Measurements from ENCODE around the gene TMED9. TPM values are rescaled to one million over a fixed set of nuclear protein-coding genes. Genes with fewer than 3 reads are reported as not detected.
"Not testable (repeated sequence)": the region's sequence is repeated elsewhere in the genome, so short reads cannot be mapped to it uniquely, and the experiment has no call there.

The TMED9 gene
- 168 TPM for total RNA-seq
- long read RNA-seq, transcript TMED9-201 (5 exons, 1,473 nt) = major isoform, 145 of 149 reads
- long read RNA-seq, partial matches to known transcripts = 1 of 149 reads
- long read RNA-seq, other reads (novel, unspliced or antisense) = 3 of 149 reads

DNA sequence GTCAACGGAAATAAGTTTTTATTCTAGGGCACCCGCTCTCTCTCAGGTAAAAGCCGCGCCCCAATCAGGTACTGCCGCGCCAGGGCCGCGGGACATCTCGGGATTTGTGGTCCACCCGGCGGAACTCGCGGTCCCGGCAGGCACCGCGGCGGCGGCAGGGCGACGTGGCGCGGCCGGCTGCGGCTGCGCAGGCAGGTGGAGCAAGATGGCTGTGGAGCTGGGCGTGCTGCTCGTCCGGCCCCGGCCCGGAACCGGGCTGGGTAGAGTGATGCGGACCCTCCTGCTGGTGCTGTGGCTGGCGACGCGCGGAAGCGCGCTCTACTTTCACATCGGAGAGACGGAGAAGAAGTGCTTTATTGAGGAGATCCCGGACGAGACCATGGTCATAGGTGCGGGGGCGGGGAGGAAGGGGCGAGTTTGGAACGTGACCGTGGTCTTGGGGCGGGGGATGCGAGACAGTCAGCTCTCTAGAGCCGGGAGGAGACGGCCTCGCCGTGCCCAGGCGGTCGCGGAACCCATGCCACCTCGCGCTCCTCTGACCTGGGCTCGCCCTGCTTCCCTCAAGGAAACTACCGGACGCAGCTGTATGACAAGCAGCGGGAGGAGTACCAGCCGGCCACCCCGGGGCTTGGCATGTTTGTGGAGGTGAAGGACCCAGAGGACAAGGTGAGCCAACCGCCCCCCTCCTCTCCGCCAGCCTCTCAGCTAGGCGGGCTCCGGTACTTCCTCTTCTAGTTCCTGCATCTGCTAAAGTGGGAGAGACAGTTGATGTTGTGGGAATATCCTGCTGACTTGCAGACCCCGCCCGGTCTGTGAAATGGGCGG lies at the start of gene TMED9:
Gene TMED9, plus strand, starts transcription at position 194 of the 825 bp plus-strand sequence. Its CDS starts 12 bp downstream, at position 206.
- DNase-seq (ENCODE audit: low spot score) = peak; percentile 97

GRCh38 chr5:177542816-177543465 lies 49.1 kb upstream of the TMED9 start:
- DNase-seq (ENCODE audit: low spot score) = no peak

GRCh38 chr5:177545487-177546257 lies 46.3 kb upstream of the TMED9 start:
- DNase-seq (ENCODE audit: low spot score) = no peak

- DNase-seq (ENCODE audit: low spot score) = no peak
These were observed 45.7 kb upstream of the TMED9 start for GRCh38 chr5:177546258-177546741.

GRCh38 chr5:177547736-177548135 lies 44.3 kb upstream of the TMED9 start:
- DNase-seq (ENCODE audit: low spot score) = no peak

GRCh38 chr5:177548495-177548894 lies 43.5 kb upstream of the TMED9 start:
- DNase-seq (ENCODE audit: low spot score) = no peak

DNA sequence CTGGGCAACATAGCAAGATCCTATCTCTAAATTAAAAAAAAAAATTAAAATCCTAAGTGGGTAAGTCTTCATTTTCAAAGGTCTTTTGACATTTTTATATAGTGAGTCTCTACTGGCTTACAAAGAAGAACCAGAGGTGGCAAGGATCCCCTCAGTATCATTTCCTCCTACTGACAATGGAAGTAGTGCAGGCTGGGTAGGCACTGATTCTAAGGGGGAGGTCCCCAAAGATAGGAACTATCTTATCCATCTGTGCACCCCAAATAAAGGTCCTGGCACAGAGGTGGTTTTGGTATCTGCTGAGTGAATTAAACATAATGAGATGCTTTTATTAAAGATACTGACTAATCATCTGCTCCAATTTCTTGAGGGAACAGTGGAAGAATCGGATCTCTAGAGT lies 41.9 kb upstream of the TMED9 start:
- no peak for DNase-seq (ENCODE audit: low spot score)

DNA sequence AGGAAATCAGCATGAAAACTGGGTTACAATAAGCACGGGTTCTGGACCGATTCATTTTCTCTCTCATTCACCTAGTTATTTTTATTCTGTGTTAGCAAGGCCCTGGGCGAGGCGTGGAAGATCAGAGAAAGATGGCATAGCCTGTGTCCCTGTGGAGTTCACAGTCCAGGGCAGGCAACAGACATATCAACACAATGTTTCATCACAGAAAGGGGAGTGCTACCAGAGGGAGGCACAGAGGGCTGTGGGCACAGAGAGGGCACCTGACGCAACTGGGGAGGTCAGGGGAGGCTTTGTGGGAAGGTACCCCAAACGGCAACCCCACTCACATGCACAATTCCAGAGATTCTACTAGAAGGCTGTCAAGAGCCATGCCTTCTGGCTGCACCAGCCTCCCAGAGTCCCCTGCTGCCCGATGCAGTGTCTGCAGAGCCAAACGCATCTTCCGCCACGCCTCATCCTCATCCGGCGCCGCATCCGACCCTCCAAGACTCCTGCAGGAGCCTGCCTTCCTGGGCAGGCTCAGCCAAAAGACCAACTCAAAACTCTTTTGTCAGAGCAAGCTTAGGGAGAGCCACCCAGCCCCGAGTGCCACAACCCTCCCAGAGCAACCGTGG lies 39.1 kb upstream of the TMED9 start:
- DNase-seq (ENCODE audit: low spot score) = no peak

DNA sequence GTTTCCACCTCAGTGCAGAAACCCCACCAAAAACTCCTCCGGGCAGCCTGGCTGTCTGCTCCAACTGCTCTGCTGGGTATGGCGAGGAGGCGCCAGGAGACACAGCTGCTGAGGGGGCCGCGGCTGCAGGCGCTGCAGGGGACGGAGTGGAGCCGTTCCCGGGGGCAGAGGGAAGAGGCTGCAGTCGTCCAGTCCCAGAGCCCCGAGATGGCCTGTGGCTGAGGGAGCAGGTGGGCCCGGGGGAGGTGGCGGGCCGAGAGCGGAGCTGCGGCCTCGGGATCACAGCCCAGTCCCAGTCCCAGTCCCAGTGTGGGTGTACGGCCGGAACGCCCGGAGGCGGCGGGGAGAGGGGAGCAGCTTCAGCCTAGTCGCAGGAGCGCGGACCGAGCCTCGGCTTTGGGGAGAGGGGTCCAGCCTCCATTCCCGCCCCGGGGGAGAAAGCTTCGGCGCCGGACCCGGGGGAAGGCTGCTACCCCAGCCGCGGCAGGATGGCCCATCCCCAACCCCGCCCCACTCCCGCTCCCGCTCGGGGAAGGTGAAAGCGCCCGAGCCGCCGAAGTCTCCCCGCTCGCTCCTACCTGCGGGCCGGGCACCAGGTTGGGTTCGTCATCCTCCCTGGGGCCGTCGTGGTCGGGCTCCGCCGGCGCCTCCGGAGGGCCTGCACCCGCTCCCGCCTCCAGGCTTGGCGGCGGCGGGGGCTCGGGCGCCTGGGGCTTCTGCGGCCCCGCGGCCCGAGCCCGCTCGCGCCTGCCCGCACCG lies 38.2 kb upstream of the TMED9 start:
- no peak for DNase-seq (ENCODE audit: low spot score)

DNA sequence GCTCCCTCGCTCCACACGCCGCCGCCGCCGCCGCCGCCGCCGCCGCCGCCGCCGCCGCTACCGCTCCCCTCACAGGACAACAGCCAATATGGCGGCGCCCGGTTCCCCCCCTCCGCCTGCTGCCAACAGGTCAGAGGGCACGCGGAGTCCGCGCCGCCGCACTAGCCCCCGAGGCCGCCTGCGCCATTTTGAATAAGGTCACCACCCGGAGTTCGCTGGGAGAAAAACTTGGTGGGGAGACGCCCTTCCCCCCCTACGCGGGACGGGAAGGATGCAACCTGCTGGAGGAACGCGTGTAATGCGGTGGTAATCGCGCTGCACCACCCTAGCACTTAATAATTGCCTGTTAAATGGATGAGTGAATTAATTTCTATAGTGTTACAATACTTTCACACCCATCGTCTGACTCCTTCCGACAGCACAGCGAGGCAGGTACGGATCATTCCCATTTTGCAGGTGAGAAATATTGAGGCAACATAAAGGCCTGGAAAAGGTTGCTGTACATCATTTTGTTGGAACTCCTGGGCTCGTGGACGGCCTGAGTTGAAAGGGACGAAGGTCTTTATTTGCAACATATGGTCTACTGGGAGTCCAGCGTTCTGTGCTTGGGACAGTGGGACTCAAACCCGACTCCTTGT lies 37.4 kb upstream of the TMED9 start, which contains the start of gene FAM193B:
Gene FAM193B, minus strand, starts transcription at position 90 of the 638 bp plus-strand sequence. CDS start 105 bp downstream, outside the sequence.
- peak; percentile 99 for DNase-seq (ENCODE audit: low spot score)

GRCh38 chr5:177555228-177555627 lies 36.8 kb upstream of the TMED9 start:
- no peak for DNase-seq (ENCODE audit: low spot score)

DNA sequence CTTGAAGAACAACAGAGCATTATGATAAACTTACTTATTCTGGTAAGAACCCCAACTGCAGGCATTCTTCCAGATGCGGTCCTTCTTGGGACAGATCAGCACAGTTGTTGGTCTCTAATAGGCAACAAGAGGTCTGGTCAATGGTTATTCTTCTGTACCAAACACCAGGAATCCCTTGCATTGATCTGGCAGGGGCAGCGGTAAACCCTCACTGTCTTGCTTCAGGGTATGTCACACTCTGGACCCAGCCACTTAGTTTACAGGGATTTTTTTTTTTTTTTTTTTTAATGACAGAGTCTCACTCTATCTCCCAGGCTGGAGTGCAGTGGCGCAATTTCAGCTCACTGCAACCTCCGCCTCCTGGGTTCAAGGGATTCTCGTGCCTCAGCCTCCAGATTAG lies 36.3 kb upstream of the TMED9 start:
- no peak for DNase-seq (ENCODE audit: low spot score)

- no peak for DNase-seq (ENCODE audit: low spot score)
These were observed 34.9 kb upstream of the TMED9 start for GRCh38 chr5:177557041-177557647.

DNA sequence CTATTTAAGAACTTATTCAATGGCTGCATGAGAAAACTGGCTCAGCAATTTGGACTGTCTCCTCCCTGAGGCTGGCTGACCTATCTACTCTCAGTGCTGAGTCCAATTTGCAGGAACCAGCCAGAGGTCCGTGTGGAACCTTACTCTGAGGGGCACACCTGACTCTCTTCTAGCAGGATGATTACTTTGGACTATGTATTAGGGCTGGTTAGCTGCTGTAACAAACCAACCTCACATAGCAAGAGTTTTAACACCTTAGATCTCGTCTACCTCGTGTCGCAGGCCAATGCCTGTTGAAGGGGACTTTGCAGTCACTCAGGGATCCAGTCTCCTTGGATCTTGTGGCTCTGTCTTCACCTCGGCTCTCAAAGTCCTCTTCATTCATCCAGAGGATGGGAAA lies 34.2 kb upstream of the TMED9 start:
- no peak for DNase-seq (ENCODE audit: low spot score)

- DNase-seq (ENCODE audit: low spot score) = not testable (repeated sequence)
These were observed 32.5 kb upstream of the TMED9 start for GRCh38 chr5:177559446-177559941.

GRCh38 chr5:177565046-177565445 lies 27.0 kb upstream of the TMED9 start:
- no peak for DNase-seq (ENCODE audit: low spot score)

- no peak for DNase-seq (ENCODE audit: low spot score)
These were observed 23.7 kb upstream of the TMED9 start for GRCh38 chr5:177568326-177568725.

- DNase-seq (ENCODE audit: low spot score) = no peak
These were observed 22.1 kb upstream of the TMED9 start for GRCh38 chr5:177569894-177570293.

DNA sequence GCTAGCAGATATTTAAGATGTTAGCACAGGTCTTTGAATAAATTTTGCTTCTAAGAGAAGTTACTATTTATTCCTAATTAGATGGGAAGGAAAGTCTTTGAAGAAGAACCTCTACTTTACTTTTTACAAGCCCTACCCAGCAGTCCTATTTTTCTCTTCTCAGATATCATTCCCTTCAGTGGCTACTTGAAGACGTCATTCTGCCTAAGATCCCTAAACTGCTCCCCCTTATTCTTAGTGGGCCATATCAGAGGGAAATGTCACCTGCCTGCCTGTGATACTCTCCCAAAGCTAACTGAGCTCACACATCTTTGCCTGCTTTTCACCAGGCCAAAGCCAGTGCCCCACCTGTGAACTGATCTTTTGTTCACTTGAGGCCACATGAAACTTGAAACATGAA lies 16.5 kb upstream of the TMED9 start:
- DNase-seq (ENCODE audit: low spot score) = no peak
